ENCODE results near the gene B4GALT5. TPM values are rescaled to one million over a fixed set of nuclear protein-coding genes. Genes with fewer than 3 reads are reported as not detected.

The B4GALT5 gene
- total and polyA plus RNA-seq, 7 donors = 32.0 to 284 (median 75.3) TPM

- DNase-seq (no peak), ATAC-seq (peak in 1 of 4 donors; percentile 24)
- Histone ChIP-seq H3K4me3 (peak overlapping the region; percentile 5), H3K9me3 (no peaks in the 10 kb centered on the region), H3K27me3 (ENCODE audit: insufficient read depth in 3 of 3, low read length in 2 of 3) (no peaks in the 10 kb centered on the region), H3K27ac (peak overlapping the region; percentile 61), H3K4me1 (peaks cover 92% of the 10 kb centered on the region), H3K36me3 (ENCODE audit: insufficient read depth in 1 of 2, low read depth in 1 of 2) (no peaks in the 10 kb centered on the region)
- 32 to 41% (median 36%) methylated on average over 2 of the region's 2 CpGs for WGBS, 3 donors
- intact Hi-C loops (cut with DNase I) = no loop called here
- TF ChIP-seq, protein P1, sequence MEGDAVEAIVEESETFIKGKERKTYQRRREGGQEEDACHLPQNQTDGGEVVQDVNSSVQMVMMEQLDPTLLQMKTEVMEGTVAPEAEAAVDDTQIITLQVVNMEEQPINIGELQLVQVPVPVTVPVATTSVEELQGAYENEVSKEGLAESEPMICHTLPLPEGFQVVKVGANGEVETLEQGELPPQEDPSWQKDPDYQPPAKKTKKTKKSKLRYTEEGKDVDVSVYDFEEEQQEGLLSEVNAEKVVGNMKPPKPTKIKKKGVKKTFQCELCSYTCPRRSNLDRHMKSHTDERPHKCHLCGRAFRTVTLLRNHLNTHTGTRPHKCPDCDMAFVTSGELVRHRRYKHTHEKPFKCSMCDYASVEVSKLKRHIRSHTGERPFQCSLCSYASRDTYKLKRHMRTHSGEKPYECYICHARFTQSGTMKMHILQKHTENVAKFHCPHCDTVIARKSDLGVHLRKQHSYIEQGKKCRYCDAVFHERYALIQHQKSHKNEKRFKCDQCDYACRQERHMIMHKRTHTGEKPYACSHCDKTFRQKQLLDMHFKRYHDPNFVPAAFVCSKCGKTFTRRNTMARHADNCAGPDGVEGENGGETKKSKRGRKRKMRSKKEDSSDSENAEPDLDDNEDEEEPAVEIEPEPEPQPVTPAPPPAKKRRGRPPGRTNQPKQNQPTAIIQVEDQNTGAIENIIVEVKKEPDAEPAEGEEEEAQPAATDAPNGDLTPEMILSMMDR (IDR thresholded peaks at IDR 0.05) = no peak
Measured at GRCh38 chr20:49696594-49696993, 17.1 kb downstream of the B4GALT5 start.

DNA sequence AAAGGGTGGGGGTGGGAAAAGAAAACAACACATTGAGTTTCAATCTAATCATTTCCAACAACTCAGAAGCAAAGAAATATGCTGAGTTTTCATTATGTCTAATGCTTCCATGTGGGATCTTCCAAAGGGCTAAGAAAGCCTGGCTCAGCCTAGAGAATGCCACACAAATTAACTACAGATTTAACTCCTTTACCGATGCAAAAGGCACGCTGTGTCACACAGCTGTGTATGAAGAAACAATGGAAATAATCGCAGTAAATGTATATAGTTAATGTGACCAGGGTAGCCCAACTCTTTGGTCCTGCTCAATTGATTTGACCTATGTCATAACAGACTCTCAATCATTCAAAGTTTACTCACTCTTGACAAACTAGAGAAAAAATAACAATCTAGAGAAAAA is 17.8 kb downstream of the B4GALT5 start:
- no peak for DNase-seq
- no peaks in the 10 kb centered on the region for H3K36me3 ChIP-seq (ENCODE audit: insufficient read depth in 1 of 2, low read depth in 1 of 2)
- no peak for ATAC-seq
- H3K9me3 ChIP-seq = no peaks in the 10 kb centered on the region
- H3K27me3 ChIP-seq (ENCODE audit: insufficient read depth in 3 of 3, low read length in 2 of 3) = no peaks in the 10 kb centered on the region
- intact Hi-C loops (cut with DNase I) = no loop called here
- WGBS, 3 donors = 45 to 55% (median 48%) methylated on average over 3 of the region's 3 CpGs
- H3K4me3 ChIP-seq = no peak overlapping the region
- TF ChIP-seq, protein P1 (IDR thresholded peaks at IDR 0.05) = no peak
- H3K4me1 ChIP-seq = peaks cover 92% of the 10 kb centered on the region
- H3K27ac ChIP-seq = peak overlapping the region; percentile 61

DNA sequence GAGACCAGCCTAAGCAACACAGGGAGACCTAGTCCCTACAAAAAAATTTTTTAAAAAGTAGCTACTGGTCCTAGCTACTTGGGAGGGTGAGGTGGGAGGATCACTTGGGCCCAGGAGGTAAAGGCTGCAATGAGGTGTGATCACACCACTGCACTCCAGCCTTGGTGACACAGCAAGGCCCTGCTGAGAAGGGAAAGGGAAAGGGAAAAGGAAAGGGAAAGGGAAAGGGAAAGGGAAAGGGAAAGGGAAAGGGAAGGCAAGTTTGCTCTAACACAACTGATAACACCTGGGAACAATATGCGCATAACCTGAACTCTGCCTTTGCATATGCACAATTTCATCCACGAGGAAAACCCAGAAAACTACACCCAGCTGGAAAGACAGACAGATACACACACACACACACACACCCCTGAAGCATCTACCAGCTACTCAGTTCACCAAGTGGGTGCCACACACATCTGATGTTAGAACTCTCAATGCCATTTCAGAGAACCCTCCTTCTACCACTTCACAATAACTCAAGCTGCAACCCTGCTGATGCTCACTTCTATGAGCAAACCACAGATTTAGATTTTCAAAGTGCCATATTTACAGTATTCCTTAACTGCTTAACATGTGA is 19.1 kb downstream of the B4GALT5 start:
- Histone ChIP-seq H3K27ac (peak overlapping the region; percentile 61), H3K4me3 (no peak overlapping the region), H3K4me1 (peaks cover 91% of the 10 kb centered on the region), H3K36me3 (ENCODE audit: insufficient read depth in 1 of 2, low read depth in 1 of 2) (no peaks in the 10 kb centered on the region), H3K27me3 (ENCODE audit: insufficient read depth in 3 of 3, low read length in 2 of 3) (no peaks in the 10 kb centered on the region), H3K9me3 (no peaks in the 10 kb centered on the region)
- WGBS, 3 donors = 56 to 79% (median 58%) methylated on average over 2 of the region's 2 CpGs
- ATAC-seq = no peak
- no peak for DNase-seq
- intact Hi-C loops (cut with DNase I) = no loop called here
- TF ChIP-seq, protein P1 (IDR thresholded peaks at IDR 0.05) = no peak

GRCh38 chr20:49693435-49694171 is 20.1 kb downstream of the B4GALT5 start:
- ATAC-seq (no peak), DNase-seq (no peak)
- Histone ChIP-seq H3K27me3 (ENCODE audit: insufficient read depth in 3 of 3, low read length in 2 of 3) (no peaks in the 10 kb centered on the region), H3K4me3 (no peak overlapping the region), H3K4me1 (peaks cover 91% of the 10 kb centered on the region), H3K36me3 (ENCODE audit: insufficient read depth in 1 of 2, low read depth in 1 of 2) (no peaks in the 10 kb centered on the region), H3K9me3 (no peaks in the 10 kb centered on the region), H3K27ac (peak overlapping the region; percentile 61)
- intact Hi-C loops (cut with DNase I) = no loop called here
- TF ChIP-seq, protein P1 (IDR thresholded peaks at IDR 0.05) = no peak
- 64 to 78% (median 70%) methylated on average over 5 of the region's 5 CpGs for WGBS, 3 donors

Data from psoas muscle (tissue), 8 donors.